Osteoblast (primary cell): Measurements from ENCODE around the gene GRB10. TPM values are rescaled to one million over a fixed set of nuclear protein-coding genes. Genes with fewer than 3 reads are reported as not detected.

Source experiments
- DNase-seq: peaks from one replicate; pipeline ENCODE4 v3.0.0; 2011; ENCODE audit warnings: low spot score, mixed read lengths; ENCODE audit not compliant: insufficient read length; ENCODE audit errors: missing footprints
- H2AFZ ChIP-seq: 2 replicates; pipeline ENCODE4 v1.6.0; 2011; ENCODE audit warnings: mild to moderate bottlenecking, low read length
- H3K27ac ChIP-seq: 2 replicates; pipeline ENCODE4 v1.5.1; 2011; ENCODE audit warnings: mild to moderate bottlenecking, low read depth, low read length, moderate library complexity
- H3K27me3 ChIP-seq: 2 replicates; pipeline ENCODE4 v1.6.0; 2012; ENCODE audit warnings: mild to moderate bottlenecking, control low read depth, inconsistent platforms, low read length, moderate library complexity; ENCODE audit not compliant: insufficient read depth
- H3K36me3 ChIP-seq: 2 replicates; pipeline ENCODE4 v1.5.1; 2011; ENCODE audit warnings: mild to moderate bottlenecking, low read length, control low read depth, moderate library complexity; ENCODE audit not compliant: insufficient read depth
- H3K4me1 ChIP-seq: 2 replicates; pipeline ENCODE4 v1.5.1; 2011; ENCODE audit warnings: mild to moderate bottlenecking, low read length, control low read depth, moderate library complexity; ENCODE audit not compliant: insufficient read depth
- H3K4me2 ChIP-seq: 2 replicates; pipeline ENCODE4 v1.6.0; 2011; ENCODE audit warnings: mild to moderate bottlenecking, low read length; ENCODE audit not compliant: insufficient read depth
- H3K4me3 ChIP-seq: fragments of 200-600 bp; sonication (generic); 3 replicates; pipeline ENCODE4 v1.5.1; 2012; ENCODE audit warnings: mild to moderate bottlenecking, low read length, inconsistent platforms; ENCODE audit not compliant: insufficient read depth
- H3K79me2 ChIP-seq: 2 replicates; pipeline ENCODE4 v1.6.0; 2012; ENCODE audit warnings: mild to moderate bottlenecking, low read length, control low read depth, inconsistent platforms; ENCODE audit not compliant: insufficient read depth
- H3K9me3 ChIP-seq: 2 replicates; pipeline ENCODE4 v1.5.1; 2011; ENCODE audit warnings: low read depth, low read length, control low read depth
- H4K20me1 ChIP-seq: 2 replicates; pipeline ENCODE4 v1.6.0; 2012; ENCODE audit warnings: mild to moderate bottlenecking, low read length, control low read depth; ENCODE audit not compliant: insufficient read depth
- CTCF ChIP-seq: IDR thresholded peaks from 2 replicates; pipeline ENCODE4 v1.5.1; 2011; ENCODE audit warnings: mild to moderate bottlenecking, low read depth, low read length, moderate library complexity; ENCODE audit errors: extremely low read depth
- total RNA-seq: library from RNA; depleted of rRNA; stranded (reverse); fragments of >200 nt; gene quantifications from 2 replicates; pipeline ENCODE4 v1.2.3, GENCODE V29; 2012

The GRB10 gene
- total RNA-seq, 1 donor, result 62.6 TPM

GRCh38 chr7:50565977-50566376 lies 216.7 kb downstream of the GRB10 start:
- no peak overlapping the region for H2AFZ ChIP-seq

GRCh38 chr7:50565559-50565916 lies 217.2 kb downstream of the GRB10 start:
- TF ChIP-seq CTCF, result no peak
- DNase-seq, result no peak
- Histone ChIP-seq H3K36me3 (no peaks in the 10 kb centered on the region), H3K27ac (no peak overlapping the region), H3K79me2 (no peaks in the 10 kb centered on the region), H3K27me3 (peaks cover 14% of the 10 kb centered on the region), H3K9me3 (no peaks in the 10 kb centered on the region), H3K4me3 (no peak overlapping the region), H2AFZ (no peak overlapping the region), H4K20me1 (no peaks in the 10 kb centered on the region), H3K4me2 (no peak overlapping the region), H3K4me1 (no peaks in the 10 kb centered on the region)

More at GRCh38 chr7:50565977-50566376, 216.7 kb downstream of the GRB10 start:
- TF ChIP-seq CTCF, result no peak
- Histone ChIP-seq H3K27ac (no peak overlapping the region), H3K4me3 (no peak overlapping the region), H3K9me3 (no peaks in the 10 kb centered on the region), H4K20me1 (no peaks in the 10 kb centered on the region), H3K27me3 (peaks cover 14% of the 10 kb centered on the region), H3K79me2 (no peaks in the 10 kb centered on the region), H3K36me3 (no peaks in the 10 kb centered on the region), H3K4me1 (no peaks in the 10 kb centered on the region), H3K4me2 (no peak overlapping the region)
- DNase-seq, result no peak

- Histone ChIP-seq H3K36me3 (no peaks in the 10 kb centered on the region), H3K4me2 (no peak within 1 kb of the TSS), H3K4me1 (no peaks in the 10 kb centered on the region), H3K9me3 (no peaks in the 10 kb centered on the region), H3K27ac (no peak within 1 kb of the TSS), H3K27me3 (peaks cover 19% of the 10 kb centered on the region), H2AFZ (no peak within 1 kb of the TSS), H3K79me2 (no peaks in the 10 kb centered on the region), H4K20me1 (no peaks in the 10 kb centered on the region), H3K4me3 (no peak within 1 kb of the TSS)
- DNase-seq, result no peak
- no peak for TF ChIP-seq CTCF
Observed at GRCh38 chr7:50564640-50565558, 217.8 kb downstream of the GRB10 start, which contains the start of gene DDC. DDC (minus strand) TSS chr7:50565405; CDS start chr7:50544085, 21,320 bp downstream.

- H3K27ac ChIP-seq, result no peak overlapping the region
- peaks cover 20% of the 10 kb centered on the region for H3K27me3 ChIP-seq
- no peak for TF ChIP-seq CTCF
- H3K4me2 ChIP-seq, result no peak overlapping the region
- DNase-seq, result no peak
- no peaks in the 10 kb centered on the region for H3K36me3 ChIP-seq
- H3K79me2 ChIP-seq, result no peaks in the 10 kb centered on the region
- H3K4me3 ChIP-seq, result no peak overlapping the region
- H2AFZ ChIP-seq, result no peak overlapping the region
- H3K4me1 ChIP-seq, result no peaks in the 10 kb centered on the region
- H3K9me3 ChIP-seq, result no peaks in the 10 kb centered on the region
- H4K20me1 ChIP-seq, result no peaks in the 10 kb centered on the region
Observed at GRCh38 chr7:50564171-50564570, 218.5 kb downstream of the GRB10 start.
